ENCODE results near the gene OGA. TPM values are rescaled to one million over a fixed set of nuclear protein-coding genes. Genes with fewer than 3 reads are reported as not detected.

Gene OGA
- total and polyA plus RNA-seq, 2 donors = 56.8 to 240 TPM

- no peak for DNase-seq (ENCODE audit: extremely low spot score)
- H3K36me3 ChIP-seq (ENCODE audit: insufficient read depth) = no peaks in the 10 kb centered on the region
- no peaks in the 10 kb centered on the region for H3K4me1 ChIP-seq (ENCODE audit: insufficient read depth)
- H3K27ac ChIP-seq (ENCODE audit: low read depth) = no peak overlapping the region
- no peak overlapping the region for H3K4me3 ChIP-seq (ENCODE audit: low read depth, low read length)
These were observed 23.6 kb upstream of the OGA start for GRCh38 chr10:101841826-101842225.

GRCh38 chr10:101840741-101841453 lies 22.7 kb upstream of the OGA start:
- Histone ChIP-seq H3K27ac (ENCODE audit: low read depth) (no peak overlapping the region), H3K4me3 (ENCODE audit: low read depth, low read length) (peak overlapping the region; percentile 13), H3K36me3 (ENCODE audit: insufficient read depth) (no peaks in the 10 kb centered on the region), H3K4me1 (ENCODE audit: insufficient read depth) (no peaks in the 10 kb centered on the region)
- WGBS = 2% methylated on average over 46 of the region's 46 CpGs
- DNase-seq (ENCODE audit: extremely low spot score) = no peak

GRCh38 chr10:101840102-101840684 lies 21.9 kb upstream of the OGA start:
- Histone ChIP-seq H3K36me3 (ENCODE audit: insufficient read depth) (no peaks in the 10 kb centered on the region), H3K4me1 (ENCODE audit: insufficient read depth) (no peaks in the 10 kb centered on the region), H3K27ac (ENCODE audit: low read depth) (no peak overlapping the region), H3K4me3 (ENCODE audit: low read depth, low read length) (peak overlapping the region; percentile 21)
- no peak for DNase-seq (ENCODE audit: extremely low spot score)
- WGBS = 5% methylated on average over 19 of the region's 19 CpGs

GRCh38 chr10:101839416-101840063 lies 21.3 kb upstream of the OGA start:
- no peak for DNase-seq (ENCODE audit: extremely low spot score)
- no peaks in the 10 kb centered on the region for H3K36me3 ChIP-seq (ENCODE audit: insufficient read depth)
- no peak overlapping the region for H3K27ac ChIP-seq (ENCODE audit: low read depth)
- H3K4me3 ChIP-seq (ENCODE audit: low read depth, low read length) = peak overlapping the region; percentile 21
- WGBS = 10% methylated on average over 36 of the region's 36 CpGs
- no peaks in the 10 kb centered on the region for H3K4me1 ChIP-seq (ENCODE audit: insufficient read depth)

- no peak overlapping the region for H3K4me3 ChIP-seq (ENCODE audit: low read depth, low read length)
- WGBS = 94% methylated on average over 1 of the region's 1 CpG
- H3K36me3 ChIP-seq (ENCODE audit: insufficient read depth) = no peaks in the 10 kb centered on the region
- H3K27ac ChIP-seq (ENCODE audit: low read depth) = no peak overlapping the region
- DNase-seq (ENCODE audit: extremely low spot score) = no peak
- no peaks in the 10 kb centered on the region for H3K4me1 ChIP-seq (ENCODE audit: insufficient read depth)
These were observed 20.8 kb upstream of the OGA start for GRCh38 chr10:101839002-101839401.

GRCh38 chr10:101838416-101838970 lies 20.2 kb upstream of the OGA start:
- WGBS = 79% methylated on average over 6 of the region's 6 CpGs
- no peaks in the 10 kb centered on the region for H3K36me3 ChIP-seq (ENCODE audit: insufficient read depth)
- no peak for DNase-seq (ENCODE audit: extremely low spot score)
- no peaks in the 10 kb centered on the region for H3K4me1 ChIP-seq (ENCODE audit: insufficient read depth)
- H3K27ac ChIP-seq (ENCODE audit: low read depth) = no peak overlapping the region
- no peak overlapping the region for H3K4me3 ChIP-seq (ENCODE audit: low read depth, low read length)

GRCh38 chr10:101837748-101838147 lies 19.5 kb upstream of the OGA start:
- no peak for DNase-seq (ENCODE audit: extremely low spot score)
- no peaks in the 10 kb centered on the region for H3K4me1 ChIP-seq (ENCODE audit: insufficient read depth)
- no peak overlapping the region for H3K27ac ChIP-seq (ENCODE audit: low read depth)
- H3K4me3 ChIP-seq (ENCODE audit: low read depth, low read length) = no peak overlapping the region
- no peaks in the 10 kb centered on the region for H3K36me3 ChIP-seq (ENCODE audit: insufficient read depth)
- WGBS = 82% methylated on average over 2 of the region's 2 CpGs

- Histone ChIP-seq H3K4me1 (ENCODE audit: insufficient read depth) (no peaks in the 10 kb centered on the region), H3K4me3 (ENCODE audit: low read depth, low read length) (no peak overlapping the region), H3K36me3 (ENCODE audit: insufficient read depth) (no peaks in the 10 kb centered on the region), H3K27ac (ENCODE audit: low read depth) (no peak overlapping the region)
- no peak for DNase-seq (ENCODE audit: extremely low spot score)
- WGBS = 67% methylated on average over 4 of the region's 4 CpGs
These were observed 17.1 kb upstream of the OGA start for GRCh38 chr10:101835362-101835761.

- Histone ChIP-seq H3K27ac (ENCODE audit: low read depth) (no peak overlapping the region), H3K4me1 (ENCODE audit: insufficient read depth) (no peaks in the 10 kb centered on the region), H3K36me3 (ENCODE audit: insufficient read depth) (no peaks in the 10 kb centered on the region), H3K4me3 (ENCODE audit: low read depth, low read length) (no peak overlapping the region)
- WGBS = 81% methylated on average over 8 of the region's 8 CpGs
- no peak for DNase-seq (ENCODE audit: extremely low spot score)
These were observed 16.1 kb upstream of the OGA start for GRCh38 chr10:101834341-101834740.

- Histone ChIP-seq H3K4me3 (ENCODE audit: low read depth, low read length) (no peak overlapping the region), H3K36me3 (ENCODE audit: insufficient read depth) (no peaks in the 10 kb centered on the region), H3K4me1 (ENCODE audit: insufficient read depth) (no peaks in the 10 kb centered on the region), H3K27ac (ENCODE audit: low read depth) (no peak overlapping the region)
- no peak for DNase-seq (ENCODE audit: extremely low spot score)
- WGBS = 88% methylated on average over 1 of the region's 1 CpG
These were observed 15.2 kb upstream of the OGA start for GRCh38 chr10:101833466-101833865.

- H3K27ac ChIP-seq (ENCODE audit: low read depth) = no peak overlapping the region
- 45% methylated on average over 4 of the region's 4 CpGs for WGBS
- no peaks in the 10 kb centered on the region for H3K4me1 ChIP-seq (ENCODE audit: insufficient read depth)
- no peak for DNase-seq (ENCODE audit: extremely low spot score)
- no peaks in the 10 kb centered on the region for H3K36me3 ChIP-seq (ENCODE audit: insufficient read depth)
- no peak overlapping the region for H3K4me3 ChIP-seq (ENCODE audit: low read depth, low read length)
These were observed 14.1 kb upstream of the OGA start for GRCh38 chr10:101832325-101832771.

- WGBS = 51% methylated on average over 9 of the region's 9 CpGs
- DNase-seq (ENCODE audit: extremely low spot score) = no peak
- H3K27ac ChIP-seq (ENCODE audit: low read depth) = no peak overlapping the region
- H3K4me3 ChIP-seq (ENCODE audit: low read depth, low read length) = peak overlapping the region; percentile 48
- no peaks in the 10 kb centered on the region for H3K36me3 ChIP-seq (ENCODE audit: insufficient read depth)
- H3K4me1 ChIP-seq (ENCODE audit: insufficient read depth) = no peaks in the 10 kb centered on the region
These were observed 13.0 kb upstream of the OGA start for GRCh38 chr10:101831169-101831811.

- 1% methylated on average over 56 of the region's 56 CpGs for WGBS
These were observed 12.3 kb upstream of the OGA start for GRCh38 chr10:101830322-101831168.

More at GRCh38 chr10:101830322-101831168, 12.3 kb upstream of the OGA start:
- DNase-seq (ENCODE audit: extremely low spot score) = peak; percentile 83
- Histone ChIP-seq H3K4me3 (ENCODE audit: low read depth, low read length) (peak overlapping the region; percentile 48), H3K27ac (ENCODE audit: low read depth) (no peak overlapping the region), H3K36me3 (ENCODE audit: insufficient read depth) (no peaks in the 10 kb centered on the region), H3K4me1 (ENCODE audit: insufficient read depth) (no peaks in the 10 kb centered on the region)

All from urinary bladder (tissue), 4 donors.